SHP77 (cell line): ENCODE results near the gene SYN1.

ENCODE experiments used
- DNase-seq, 2 experiments: peaks; one replicate each; lab custom pipeline; 2025; lab: John Stamatoyannopoulos, UW

Gene SYN1

DNA sequence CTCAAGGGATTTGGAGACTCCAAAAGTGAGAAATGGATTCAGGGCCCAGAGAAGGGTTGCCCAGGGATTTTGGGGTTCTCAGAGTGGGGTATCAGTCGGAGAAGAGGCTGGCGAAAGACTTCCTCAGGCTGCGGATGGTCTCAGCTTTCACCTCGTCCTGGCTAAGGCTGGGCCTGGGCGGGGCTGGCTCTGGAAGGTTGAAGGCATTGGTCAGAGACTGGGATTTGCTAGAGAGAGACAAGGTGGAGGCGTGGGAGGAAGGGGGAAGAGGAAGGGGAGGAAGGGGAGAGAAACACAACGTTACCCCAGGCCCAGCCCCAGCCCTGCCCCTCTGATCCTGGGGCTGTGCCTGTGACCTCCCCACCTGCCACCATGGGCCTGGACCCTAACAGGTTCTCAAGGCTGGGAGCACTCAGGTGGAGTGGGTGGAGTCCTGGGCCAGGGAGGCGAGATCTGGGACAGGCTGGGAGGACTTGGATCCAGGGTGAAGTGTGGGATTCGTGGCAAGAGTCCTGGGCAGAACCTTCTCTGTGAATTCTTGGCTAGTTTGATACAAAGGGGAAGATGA is 46.8 kb downstream of the SYN1 start:
- DNase-seq: no peak

DNA sequence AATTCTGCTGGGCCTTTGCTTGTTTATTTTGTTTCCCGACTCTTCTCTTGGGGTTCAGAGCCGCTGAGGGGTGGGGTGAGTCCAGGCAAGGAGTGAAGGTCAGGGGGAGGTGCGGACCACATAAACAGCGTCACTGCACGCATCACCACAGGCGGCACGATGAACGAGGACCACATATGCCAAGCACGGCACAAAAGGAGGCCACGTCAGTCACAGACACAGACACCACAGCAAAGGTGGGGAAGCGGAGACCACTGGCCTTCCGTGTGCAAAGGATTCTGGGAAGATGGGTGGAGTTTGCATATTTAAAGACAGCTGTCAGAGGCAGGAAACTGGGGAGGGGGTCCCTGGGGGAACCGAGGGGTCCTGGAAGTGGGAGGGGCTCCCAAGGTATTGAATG is 47.8 kb downstream of the SYN1 start:
- DNase-seq: no peak

DNA sequence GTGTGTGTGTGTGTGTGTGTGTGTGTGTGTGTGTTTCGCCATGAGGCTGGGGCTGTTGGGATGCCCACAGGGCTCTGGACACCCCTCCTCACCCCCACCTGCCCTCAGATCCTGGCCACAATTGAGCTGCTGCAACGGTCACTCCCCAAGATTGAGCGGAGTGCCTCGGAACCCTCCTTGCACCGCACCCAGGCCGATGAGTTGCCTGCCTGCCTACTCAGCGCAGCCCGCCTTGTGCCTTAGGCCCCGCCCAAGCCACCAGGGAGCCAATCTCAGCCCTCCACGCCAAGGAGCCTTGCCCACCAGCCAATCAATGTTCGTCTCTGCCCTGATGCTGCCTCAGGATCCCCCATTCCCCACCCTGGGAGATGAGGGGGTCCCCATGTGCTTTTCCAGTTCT is 48.4 kb downstream of the SYN1 start:
- no peak for DNase-seq

DNA sequence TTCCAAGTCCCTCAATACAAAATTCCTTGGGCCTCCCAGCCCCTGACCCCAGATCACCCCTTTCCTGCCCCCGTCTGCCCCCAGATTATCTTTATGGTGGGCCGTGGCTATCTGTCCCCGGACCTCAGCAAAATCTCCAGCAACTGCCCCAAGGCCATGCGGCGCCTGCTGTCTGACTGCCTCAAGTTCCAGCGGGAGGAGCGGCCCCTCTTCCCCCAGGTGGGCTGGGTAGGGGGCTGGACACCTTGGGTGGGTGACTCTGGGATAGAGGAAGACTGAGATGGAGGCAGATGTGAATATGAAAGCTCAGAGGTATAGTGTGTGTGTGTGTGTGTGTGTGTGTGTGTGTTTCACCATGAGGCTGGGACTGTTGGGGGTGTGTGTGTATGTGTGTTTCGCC is 48.9 kb downstream of the SYN1 start:
- DNase-seq: no peak

DNA sequence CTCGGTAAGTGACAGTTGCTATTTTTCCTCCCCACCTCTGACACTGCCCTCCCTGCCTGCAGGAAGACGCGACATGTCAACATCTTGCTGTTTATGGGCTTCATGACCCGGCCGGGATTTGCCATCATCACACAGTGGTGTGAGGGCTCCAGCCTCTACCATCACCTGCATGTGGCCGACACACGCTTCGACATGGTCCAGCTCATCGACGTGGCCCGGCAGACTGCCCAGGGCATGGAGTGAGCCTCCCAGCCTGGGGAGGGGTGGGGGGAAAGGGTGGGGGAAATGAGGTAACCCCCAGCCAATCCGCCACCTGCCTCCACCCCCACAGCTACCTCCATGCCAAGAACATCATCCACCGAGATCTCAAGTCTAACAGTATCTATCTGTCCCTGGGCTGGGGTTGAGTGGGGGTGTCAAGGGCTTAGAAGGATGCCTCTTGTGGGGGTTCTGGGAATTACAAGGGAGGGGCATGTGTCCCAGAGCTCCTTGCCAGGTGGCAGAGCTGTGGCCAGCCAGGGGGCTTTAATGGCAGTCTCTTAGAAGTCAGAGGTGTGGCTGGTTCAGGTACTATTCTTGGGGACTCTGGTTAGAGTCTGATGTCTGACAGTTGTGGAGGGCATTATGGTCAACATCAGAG is 50.9 kb downstream of the SYN1 start:
- peak in 1 of 2 experiments; percentile 23 for DNase-seq

DNA sequence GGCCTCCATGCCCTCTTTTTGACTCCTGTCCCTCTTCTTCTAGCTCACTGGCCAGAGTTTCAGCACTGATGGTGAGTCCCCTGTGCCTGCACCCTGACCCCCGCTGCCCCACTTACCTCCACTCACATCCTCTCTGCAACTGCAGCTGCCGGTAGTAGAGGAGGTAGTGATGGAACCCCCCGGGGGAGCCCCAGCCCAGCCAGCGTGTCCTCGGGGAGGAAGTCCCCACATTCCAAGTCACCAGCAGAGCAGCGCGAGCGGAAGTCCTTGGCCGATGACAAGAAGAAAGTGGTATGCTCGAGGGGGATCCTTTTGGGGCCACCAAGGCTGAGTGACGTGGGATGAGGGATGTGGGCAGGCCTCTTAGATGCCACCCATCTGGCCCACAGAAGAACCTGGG is 52.8 kb downstream of the SYN1 start:
- DNase-seq: no peak

DNA sequence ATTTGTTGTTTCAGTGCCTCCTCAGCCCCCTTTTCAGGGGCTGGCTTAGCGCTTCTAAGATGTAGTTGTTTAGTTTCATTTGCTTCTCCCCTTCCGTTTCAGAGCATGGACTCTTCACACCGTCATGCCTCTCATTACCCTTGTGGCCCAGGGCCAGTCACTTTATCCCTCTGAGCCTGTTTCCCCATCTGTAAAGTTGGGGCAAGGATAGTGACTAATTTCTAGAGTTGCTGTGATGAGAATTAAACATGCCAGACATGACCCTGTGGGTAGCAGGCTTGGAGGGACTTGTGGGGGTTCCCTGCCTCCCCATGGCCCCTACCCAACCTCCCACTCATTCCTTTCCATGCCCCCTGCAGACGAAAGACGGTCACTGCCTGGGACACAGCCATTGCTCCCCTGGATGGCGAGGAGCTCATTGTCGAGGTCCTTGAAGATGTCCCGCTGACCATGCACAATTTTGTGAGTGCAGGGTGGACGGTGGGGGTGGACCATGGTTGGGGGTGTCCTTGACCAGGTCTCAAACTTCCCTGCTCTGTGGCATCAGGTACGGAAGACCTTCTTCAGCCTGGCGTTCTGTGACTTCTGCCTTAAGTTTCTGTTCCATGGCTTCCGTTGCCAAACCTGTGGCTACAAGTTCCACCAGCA is 55.1 kb downstream of the SYN1 start:
- no peak for DNase-seq

DNA sequence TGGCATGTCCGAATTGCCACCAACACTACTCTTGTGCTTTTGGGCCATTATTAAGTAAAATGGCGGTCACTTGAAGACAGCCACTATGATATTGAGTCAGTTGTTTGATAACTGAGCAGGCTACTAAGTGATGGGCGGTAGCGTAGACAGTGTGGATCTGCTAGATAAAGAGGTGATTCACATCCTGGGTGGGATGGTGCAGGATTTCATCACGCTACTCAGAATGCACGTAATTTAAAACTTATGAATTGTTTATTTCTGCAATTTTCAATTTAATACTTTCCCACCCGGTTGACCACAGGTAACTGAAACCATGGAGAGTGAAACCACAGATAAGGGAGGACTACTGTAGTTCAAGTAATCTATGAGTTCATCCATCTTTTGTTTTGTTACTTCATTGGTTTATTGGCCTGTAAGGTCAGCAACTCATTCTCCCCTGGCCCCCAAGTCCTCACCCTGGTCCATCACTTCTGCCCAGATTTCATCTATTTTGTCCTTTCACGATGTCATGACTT is 55.8 kb downstream of the SYN1 start:
- DNase-seq: no peak

DNA sequence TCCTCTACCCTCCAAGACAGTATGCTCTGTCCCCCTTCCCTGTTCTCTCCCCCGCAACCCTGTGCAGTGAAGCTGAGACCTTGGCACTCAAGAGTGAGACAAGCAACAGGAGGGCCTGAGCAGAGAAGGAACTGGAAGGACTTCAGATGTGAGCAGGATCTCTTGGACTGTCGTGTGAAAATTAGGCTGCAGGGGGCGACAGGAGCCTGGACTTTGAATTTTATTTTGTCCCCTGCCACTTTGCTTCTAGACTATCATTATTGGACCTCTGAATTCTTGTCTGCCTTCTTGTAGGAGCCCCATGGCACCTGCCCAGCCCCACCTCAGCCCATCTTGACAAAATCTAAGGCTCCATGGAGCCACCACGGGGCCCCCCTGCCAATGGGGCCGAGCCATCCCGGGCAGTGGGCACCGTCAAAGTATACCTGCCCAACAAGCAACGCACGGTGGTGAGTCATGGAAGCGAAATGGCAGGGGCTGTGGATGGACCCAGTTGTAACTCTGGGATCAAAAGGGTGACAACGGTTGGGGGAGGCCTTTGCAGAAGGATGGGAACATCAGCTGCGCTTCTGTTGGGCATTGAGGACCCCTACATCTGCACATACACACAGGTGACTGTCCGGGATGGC is 56.9 kb downstream of the SYN1 start:
- DNase-seq: peak in 1 of 2 experiments; percentile 0

DNA sequence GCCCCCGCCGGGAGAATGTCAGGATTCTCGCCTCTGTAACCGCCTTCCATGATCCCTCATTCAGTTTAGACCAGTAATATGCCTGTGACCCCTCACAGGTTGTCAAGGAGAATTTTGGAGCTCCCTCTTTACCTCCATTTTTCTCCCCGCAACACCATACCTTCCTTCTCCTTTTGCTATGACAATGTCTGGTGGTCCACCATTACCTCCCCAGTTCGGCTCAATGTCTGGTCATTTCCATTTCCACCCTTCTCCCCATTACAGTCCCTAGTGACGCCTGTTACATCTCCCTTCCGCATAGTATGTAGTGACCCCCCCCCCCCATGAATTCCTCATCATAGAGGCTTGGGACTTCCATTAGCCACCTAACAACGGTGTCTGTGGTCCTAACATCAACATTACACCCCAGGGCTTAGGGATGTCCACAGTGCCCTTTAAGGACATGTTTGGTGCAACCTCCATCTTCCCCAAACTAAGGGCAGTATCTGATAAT is 58.0 kb downstream of the SYN1 start:
- DNase-seq: no peak

DNA sequence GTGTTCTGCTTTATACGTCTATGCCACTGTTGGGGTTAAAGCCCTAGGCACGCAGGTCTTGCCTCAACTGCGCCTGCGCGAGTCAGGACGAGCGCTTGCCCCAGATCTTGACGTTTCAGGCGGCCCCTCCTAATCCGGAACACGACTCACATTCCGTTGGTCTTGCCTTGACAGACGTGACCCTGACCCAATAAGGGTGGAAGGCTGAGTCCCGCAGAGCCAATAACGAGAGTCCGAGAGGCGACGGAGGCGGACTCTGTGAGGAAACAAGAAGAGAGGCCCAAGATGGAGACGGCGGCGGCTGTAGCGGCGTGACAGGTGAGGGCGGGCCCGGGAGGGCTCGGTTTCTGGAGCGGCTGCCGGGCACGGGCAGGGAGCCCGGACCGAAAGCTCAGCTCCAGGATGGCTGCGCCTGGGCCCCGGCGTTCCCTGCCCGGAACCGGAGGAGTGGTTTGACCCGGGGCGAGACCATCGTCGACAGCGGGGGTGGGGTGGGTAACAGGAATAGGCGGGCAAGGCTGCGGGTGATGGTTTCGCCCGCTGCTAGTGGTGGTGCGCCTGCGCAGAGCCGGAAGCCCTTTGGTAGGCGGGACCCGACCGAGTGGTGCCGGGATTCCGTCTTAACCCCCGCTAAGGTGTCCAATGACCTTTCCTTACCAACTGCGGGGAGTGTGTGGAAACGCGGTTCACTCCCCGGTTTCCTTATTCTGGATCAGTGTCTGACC is 58.6 kb downstream of the SYN1 start, which contains the start of gene ARAF:
TSS of gene ARAF (plus strand) at position 272 of the 725 bp plus-strand sequence. CDS start 1,763 bp downstream, outside the sequence.
- peak; percentile 94 to 95 for DNase-seq

DNA sequence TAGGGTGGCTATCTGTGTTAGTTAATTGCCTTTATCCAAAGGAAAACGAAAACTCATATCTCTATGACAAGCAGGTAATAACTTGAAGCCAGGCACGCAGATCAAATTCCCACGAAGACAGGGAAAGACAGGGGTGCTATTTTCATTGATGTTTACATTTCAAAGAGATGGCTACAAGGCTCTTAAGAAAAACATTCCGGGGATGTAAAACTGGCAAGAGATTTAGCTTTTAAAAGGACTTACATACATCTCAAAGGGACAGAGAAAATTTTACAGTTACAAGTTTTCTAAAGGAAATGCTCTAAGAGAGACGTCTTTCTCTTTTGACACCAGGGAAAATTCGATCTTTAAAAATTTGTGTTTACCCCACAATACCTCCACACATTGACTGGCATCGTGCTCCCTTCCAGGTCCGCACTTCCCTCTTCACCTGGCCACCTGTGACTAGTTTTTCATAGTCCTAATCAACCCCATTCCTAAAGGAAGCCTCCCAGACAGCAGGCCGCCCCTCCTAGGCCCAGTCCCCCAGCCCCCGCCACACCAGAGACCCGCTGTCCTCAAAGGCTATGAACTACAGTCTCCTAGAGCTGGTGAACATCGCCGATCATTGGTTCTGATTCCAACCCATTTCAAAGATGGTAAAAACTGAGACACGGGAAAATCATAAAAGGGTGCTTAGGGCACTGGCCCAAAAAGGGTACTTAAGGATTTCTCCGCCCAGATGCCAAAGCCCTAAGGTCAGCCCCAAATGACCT is 59.3 kb downstream of the SYN1 start:
- no peak for DNase-seq

DNA sequence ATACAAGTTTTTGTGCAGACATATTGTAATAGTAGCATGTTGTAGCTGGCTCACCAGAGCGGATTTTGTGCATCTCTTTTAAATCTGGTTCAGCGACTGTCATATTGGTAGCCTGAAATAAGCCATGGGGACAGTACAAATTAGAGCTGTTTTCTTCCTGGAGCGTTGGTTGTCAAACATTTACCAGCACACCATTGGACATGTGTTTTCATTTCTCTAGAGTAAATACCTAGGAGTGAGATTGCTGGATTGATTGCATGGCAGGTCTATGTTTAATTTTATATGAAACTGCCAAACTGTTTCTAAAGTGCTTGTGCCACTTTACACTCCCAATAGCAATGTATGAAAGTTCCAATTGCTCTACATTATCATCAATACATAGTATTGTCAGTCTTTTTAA is 61.2 kb downstream of the SYN1 start:
- no peak for DNase-seq

DNA sequence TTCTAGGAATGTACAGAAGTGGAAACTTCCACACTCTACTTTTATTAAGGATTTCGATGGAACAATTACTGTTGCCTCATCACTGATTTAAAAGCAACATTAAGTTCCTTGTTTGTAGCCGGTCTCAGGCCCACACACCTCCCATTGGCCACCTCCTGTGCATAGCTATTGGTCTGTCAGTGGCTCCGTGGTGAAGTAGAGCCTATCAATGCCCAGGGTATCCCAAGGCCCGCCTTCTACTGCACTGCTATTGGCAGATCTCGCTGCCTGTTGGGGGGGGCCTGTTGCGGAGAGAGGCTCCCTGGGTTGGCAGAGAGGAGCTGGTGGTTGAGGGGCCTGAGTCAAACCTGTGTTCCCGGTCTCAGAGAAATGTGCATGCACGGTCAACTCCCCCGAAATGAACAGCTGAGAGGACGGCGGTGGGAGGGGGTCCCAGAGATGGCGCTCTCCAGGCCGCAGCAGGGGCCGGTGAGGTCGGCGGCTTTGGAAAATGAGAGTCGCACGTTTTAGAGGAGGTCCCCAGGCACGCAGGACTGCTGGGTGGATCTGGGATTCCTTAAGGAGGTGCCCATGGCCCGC is 63.5 kb downstream of the SYN1 start:
- peak; percentile 73 to 87 for DNase-seq

DNA sequence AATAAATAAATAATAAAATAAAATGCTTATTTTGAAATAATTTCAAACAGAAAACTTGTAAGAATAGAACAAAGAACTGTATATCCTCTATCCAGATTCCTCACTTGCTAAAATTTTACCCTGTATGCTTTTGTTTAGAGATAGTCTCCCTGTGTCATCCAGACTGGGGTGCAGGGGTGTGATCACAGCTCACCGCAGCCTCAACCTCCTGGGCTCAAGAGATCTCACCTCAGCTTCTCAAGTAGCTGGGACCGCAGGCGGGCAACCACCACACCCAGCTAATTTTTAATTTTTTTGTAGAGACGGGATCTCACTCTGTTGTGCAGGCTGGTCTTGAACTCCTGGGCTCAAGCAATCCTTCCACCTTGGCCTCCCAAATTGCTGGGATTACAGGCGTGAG is 76.2 kb downstream of the SYN1 start:
- no peak for DNase-seq

DNA sequence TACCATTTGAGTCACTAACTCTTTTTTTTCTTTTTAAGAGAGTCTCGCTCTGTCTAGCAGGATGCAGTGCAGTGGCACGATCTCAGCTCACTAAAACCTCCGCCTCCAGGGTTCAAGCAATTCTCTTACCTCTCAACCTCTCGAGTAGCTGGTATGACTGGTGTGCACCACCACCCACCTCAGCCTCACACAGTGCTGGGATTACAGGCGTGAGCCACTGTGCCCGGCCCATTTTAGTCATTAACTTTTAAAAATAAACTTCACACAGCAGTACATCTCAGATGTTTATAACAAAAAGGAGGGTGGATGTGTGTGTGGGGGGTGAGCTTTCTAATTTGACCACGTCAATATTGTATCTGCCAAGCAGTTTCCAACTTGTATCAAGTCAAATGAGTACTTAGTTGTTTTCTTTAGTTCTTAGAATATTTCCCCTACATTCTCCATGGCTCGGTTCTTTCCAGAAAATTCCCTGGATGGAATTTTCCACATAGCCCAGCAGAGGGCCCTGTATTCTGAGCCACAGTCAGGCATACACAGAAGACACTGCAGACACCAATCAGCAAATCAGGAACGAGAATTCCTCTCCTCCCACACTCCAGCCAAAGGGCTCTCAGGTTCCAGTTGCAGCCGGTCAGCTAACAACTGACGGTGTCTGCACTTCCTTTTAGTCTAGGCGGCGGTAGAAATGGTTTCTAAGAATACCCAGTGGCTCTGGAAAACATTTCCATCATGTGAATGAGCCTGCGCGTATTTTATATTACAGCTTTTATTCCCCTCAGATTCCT is 78.7 kb downstream of the SYN1 start:
- DNase-seq: peak; percentile 75 to 82

DNA sequence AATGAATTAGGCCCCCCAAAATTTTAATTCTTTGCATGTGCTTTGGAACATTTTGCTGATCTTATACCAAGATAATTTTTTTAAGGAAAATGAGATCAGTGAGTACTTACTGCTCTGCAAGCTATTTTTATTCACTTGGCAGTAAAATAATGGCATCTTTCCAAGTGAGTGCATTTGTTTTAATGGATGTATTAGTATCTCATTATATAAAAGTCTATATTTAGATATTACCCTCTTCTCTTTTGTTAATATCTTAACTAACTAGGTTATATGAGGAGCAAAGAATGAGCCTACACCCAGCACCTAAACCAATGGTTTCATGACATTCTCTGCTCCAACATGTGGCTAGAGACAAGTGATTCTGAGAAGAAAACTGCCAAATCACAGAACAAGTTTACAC is 79.8 kb downstream of the SYN1 start:
- DNase-seq: no peak

DNA sequence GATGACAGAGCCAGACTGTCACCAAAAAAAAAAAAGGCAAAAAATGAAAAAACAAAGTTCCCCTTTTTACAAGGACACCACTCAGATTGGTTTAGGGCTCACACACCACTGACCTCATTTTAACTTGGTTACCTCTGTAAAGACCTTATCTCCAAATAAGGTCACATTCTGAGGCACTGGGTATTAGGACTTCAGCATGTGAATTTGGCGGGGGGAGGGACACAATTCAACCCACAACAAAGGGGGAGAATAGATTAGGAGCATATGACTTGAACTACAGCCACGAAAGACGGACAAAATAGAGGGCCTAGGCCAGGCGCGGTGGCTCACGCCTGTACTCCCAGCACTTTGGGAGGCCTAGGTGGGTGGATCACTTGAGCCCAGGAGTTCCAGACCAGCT is 89.6 kb downstream of the SYN1 start:
- no peak for DNase-seq

DNA sequence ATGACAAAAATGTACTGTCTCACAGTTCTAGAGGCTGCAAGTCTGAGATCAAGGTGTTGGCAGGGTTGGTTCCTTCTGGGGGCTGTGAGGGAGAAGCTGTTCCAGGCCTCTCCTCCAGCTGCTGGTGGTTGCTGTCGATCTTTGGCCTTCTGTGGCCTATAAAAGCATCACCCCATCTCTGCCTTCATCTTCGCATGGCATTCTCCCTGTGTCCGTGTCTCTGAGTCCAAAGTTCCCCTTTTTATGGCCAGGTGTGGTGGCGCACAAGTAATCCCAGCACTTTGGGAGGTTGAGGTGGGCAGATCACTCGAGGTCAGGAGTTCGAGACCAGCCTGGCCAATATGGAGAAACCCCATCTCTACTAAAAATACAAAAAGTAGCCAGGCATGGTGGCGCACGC is 90.1 kb downstream of the SYN1 start:
- no peak for DNase-seq

DNA sequence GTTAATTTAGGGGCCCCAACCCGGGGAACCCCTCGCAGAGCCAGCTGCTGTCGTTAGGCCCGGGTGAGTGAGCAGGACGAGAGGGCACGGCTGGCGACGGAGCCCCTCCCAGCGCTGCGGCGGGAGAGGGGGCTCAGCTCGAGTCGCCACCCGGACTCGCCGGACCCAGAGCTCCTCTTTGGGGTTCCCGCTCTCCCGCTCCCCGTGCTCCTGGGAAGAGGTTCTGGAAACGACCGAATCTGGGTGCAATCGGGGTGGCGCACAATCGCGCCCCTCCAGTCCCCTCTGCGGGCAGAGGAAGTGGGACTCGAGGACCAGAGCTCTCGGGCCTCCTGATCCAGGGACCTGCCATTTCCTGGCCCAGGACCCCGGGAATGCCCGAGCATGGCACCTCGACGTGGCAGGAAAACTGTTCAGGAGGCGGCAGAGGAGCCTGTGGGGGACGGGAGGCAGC is 95.9 kb downstream of the SYN1 start:
- DNase-seq: no peak
